Osteoblast (primary cell): ENCODE measurements around the gene DUSP7. TPM values are rescaled to one million over a fixed set of nuclear protein-coding genes. Genes with fewer than 3 reads are reported as not detected.
"Not testable (repeated sequence)": the region's sequence is repeated elsewhere in the genome, so short reads cannot be mapped to it uniquely, and the experiment has no call there.

Source experiments
- DNase-seq: peaks from one replicate; pipeline ENCODE4 v3.0.0; 2011; ENCODE audit warnings: low spot score, mixed read lengths; ENCODE audit not compliant: insufficient read length; ENCODE audit errors: missing footprints
- H2AFZ ChIP-seq: 2 replicates; pipeline ENCODE4 v1.6.0; 2011; ENCODE audit warnings: mild to moderate bottlenecking, low read length
- H3K27ac ChIP-seq: 2 replicates; pipeline ENCODE4 v1.5.1; 2011; ENCODE audit warnings: mild to moderate bottlenecking, low read depth, low read length, moderate library complexity
- H3K27me3 ChIP-seq: 2 replicates; pipeline ENCODE4 v1.6.0; 2012; ENCODE audit warnings: mild to moderate bottlenecking, control low read depth, inconsistent platforms, low read length, moderate library complexity; ENCODE audit not compliant: insufficient read depth
- H3K36me3 ChIP-seq: 2 replicates; pipeline ENCODE4 v1.5.1; 2011; ENCODE audit warnings: mild to moderate bottlenecking, low read length, control low read depth, moderate library complexity; ENCODE audit not compliant: insufficient read depth
- H3K4me1 ChIP-seq: 2 replicates; pipeline ENCODE4 v1.5.1; 2011; ENCODE audit warnings: mild to moderate bottlenecking, low read length, control low read depth, moderate library complexity; ENCODE audit not compliant: insufficient read depth
- H3K4me2 ChIP-seq: 2 replicates; pipeline ENCODE4 v1.6.0; 2011; ENCODE audit warnings: mild to moderate bottlenecking, low read length; ENCODE audit not compliant: insufficient read depth
- H3K4me3 ChIP-seq: fragments of 200-600 bp; sonication (generic); 3 replicates; pipeline ENCODE4 v1.5.1; 2012; ENCODE audit warnings: mild to moderate bottlenecking, low read length, inconsistent platforms; ENCODE audit not compliant: insufficient read depth
- H3K79me2 ChIP-seq: 2 replicates; pipeline ENCODE4 v1.6.0; 2012; ENCODE audit warnings: mild to moderate bottlenecking, low read length, control low read depth, inconsistent platforms; ENCODE audit not compliant: insufficient read depth
- H3K9me3 ChIP-seq: 2 replicates; pipeline ENCODE4 v1.5.1; 2011; ENCODE audit warnings: low read depth, low read length, control low read depth
- H4K20me1 ChIP-seq: 2 replicates; pipeline ENCODE4 v1.6.0; 2012; ENCODE audit warnings: mild to moderate bottlenecking, low read length, control low read depth; ENCODE audit not compliant: insufficient read depth
- total RNA-seq: library from RNA; depleted of rRNA; stranded (reverse); fragments of >200 nt; gene quantifications from 2 replicates; pipeline ENCODE4 v1.2.3, GENCODE V29; 2012
- TF ChIP-seq, protein P1 (sequence below): IDR thresholded peaks from 2 replicates; pipeline ENCODE4 v1.5.1; 2011; ENCODE audit warnings: mild to moderate bottlenecking, low read depth, low read length, moderate library complexity; ENCODE audit errors: extremely low read depth

DUSP7 gene
- total RNA-seq, 1 donor = 12.7 TPM

DNA sequence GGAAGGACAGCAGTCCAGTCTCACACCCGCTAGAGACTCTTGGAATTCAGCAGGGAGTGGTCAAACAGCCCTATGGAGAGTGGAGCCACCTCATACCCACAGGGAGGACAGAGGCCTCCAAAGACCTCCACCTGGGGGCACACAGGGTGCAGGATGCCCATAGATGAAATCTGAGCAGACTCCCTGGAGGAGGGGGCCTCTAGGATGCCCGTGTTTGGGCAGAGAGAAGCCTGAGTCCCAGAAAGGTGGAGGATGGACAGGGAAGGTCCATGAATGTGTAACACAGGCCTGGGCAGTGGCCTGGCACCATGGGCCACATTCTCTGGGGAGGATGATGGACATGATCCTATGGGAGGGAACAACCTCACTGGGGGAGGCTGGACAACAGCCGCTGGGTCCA lies 21.7 kb downstream of the DUSP7 start:
- H3K4me1 ChIP-seq = no peaks in the 10 kb centered on the region
- no peak overlapping the region for H3K4me2 ChIP-seq
- no peaks in the 10 kb centered on the region for H3K27me3 ChIP-seq
- TF ChIP-seq, protein P1, sequence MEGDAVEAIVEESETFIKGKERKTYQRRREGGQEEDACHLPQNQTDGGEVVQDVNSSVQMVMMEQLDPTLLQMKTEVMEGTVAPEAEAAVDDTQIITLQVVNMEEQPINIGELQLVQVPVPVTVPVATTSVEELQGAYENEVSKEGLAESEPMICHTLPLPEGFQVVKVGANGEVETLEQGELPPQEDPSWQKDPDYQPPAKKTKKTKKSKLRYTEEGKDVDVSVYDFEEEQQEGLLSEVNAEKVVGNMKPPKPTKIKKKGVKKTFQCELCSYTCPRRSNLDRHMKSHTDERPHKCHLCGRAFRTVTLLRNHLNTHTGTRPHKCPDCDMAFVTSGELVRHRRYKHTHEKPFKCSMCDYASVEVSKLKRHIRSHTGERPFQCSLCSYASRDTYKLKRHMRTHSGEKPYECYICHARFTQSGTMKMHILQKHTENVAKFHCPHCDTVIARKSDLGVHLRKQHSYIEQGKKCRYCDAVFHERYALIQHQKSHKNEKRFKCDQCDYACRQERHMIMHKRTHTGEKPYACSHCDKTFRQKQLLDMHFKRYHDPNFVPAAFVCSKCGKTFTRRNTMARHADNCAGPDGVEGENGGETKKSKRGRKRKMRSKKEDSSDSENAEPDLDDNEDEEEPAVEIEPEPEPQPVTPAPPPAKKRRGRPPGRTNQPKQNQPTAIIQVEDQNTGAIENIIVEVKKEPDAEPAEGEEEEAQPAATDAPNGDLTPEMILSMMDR = no peak
- no peak overlapping the region for H3K4me3 ChIP-seq
- H2AFZ ChIP-seq = no peak overlapping the region
- H3K79me2 ChIP-seq = no peaks in the 10 kb centered on the region
- no peak overlapping the region for H3K27ac ChIP-seq
- H3K36me3 ChIP-seq = no peaks in the 10 kb centered on the region
- H4K20me1 ChIP-seq = no peaks in the 10 kb centered on the region
- DNase-seq = no peak
- H3K9me3 ChIP-seq = no peaks in the 10 kb centered on the region

DNA sequence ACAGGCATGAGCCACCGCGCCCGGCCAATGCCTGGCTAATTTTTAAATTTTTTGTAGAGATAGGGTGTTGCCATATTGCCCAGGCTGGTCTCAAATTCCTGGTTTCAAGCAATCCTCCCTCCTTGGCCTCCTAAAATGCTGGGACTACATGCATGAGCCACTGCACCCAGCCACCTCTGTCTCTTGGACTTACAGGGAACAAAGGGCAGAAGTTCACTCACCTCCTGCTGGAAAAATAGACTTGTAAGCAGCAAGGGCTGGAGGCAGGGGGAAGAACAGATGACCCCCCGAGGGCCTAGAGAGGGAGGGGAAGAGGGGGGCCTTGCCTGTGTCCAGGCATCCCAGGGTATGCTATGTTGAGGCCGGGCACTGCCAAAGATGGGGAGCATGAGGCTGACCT lies 22.2 kb downstream of the DUSP7 start:
- no peak overlapping the region for H2AFZ ChIP-seq

DNA sequence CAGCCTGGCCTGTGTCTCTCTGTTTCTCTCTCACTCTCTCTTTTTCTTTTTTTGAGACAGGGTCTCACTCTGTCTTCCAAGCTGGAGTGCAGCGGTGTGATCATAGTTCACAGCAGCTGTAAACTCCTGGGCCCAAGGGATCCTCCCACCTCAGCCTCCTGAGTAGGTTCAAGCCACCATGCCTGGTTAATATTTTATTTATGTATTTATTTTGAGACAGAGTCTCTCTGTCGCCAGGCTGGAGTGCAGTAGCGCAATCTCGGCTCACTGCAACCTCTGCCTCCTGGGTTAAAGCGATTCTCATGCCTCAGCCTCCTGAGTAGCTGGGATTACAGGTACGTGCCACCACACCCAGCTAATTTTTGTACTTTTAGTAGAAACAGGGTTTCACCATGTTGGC lies 22.6 kb downstream of the DUSP7 start:
- H4K20me1 ChIP-seq, H3K4me2 ChIP-seq, H3K4me1 ChIP-seq, DNase-seq, H3K27ac ChIP-seq, H3K4me3 ChIP-seq, H3K36me3 ChIP-seq, H3K79me2 ChIP-seq, H2AFZ ChIP-seq, H3K9me3 ChIP-seq, H3K27me3 ChIP-seq: not testable (repeated sequence)

More for the DNA sequence above, 22.2 kb downstream of the DUSP7 start:
- H3K36me3 ChIP-seq = no peaks in the 10 kb centered on the region
- H3K4me2 ChIP-seq = no peak overlapping the region
- H3K4me1 ChIP-seq = no peaks in the 10 kb centered on the region
- no peaks in the 10 kb centered on the region for H4K20me1 ChIP-seq
- H3K27me3 ChIP-seq = no peaks in the 10 kb centered on the region
- TF ChIP-seq, protein P1 = no peak
- H3K9me3 ChIP-seq = no peaks in the 10 kb centered on the region
- H3K4me3 ChIP-seq = no peak overlapping the region
- H3K79me2 ChIP-seq = no peaks in the 10 kb centered on the region
- H3K27ac ChIP-seq = no peak overlapping the region
- no peak for DNase-seq

DNA sequence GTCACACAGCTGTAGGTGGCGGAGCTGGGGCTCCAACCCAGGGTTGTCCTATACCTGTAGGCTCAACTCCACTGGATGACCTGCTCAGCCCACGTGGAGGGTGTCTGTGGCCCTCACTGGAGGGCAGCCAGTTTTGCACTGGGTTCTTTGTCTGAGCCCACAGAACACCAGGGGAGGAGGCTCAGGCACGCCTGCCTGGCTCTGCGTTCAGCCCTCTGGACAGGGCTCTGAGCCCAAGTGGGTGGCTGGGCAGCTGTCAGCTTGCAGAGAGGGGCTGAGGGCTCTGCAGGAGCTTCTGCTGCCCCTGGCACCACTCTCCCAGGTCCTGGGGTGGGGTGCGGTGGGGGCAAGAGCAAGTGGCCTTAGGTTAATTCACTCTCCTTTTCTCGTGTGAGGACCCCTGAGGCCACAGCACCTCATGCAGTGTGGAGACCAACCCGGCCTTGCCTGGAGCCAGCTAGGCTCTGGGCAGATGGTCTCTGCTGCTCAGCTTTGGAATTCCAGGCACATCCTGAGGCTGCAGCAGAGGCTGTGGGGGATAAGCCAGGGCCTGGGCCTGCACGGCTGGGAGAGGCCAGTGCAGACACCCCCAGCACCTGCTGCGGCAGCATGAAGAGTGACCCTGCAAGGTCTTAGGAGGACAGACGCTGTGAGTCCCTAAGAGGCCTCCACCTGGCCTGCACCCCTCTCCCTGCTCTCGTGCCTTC lies 23.5 kb downstream of the DUSP7 start:
- Histone ChIP-seq H3K27ac (no peak overlapping the region), H3K27me3 (no peaks in the 10 kb centered on the region), H4K20me1 (no peaks in the 10 kb centered on the region), H2AFZ (no peak overlapping the region), H3K79me2 (no peaks in the 10 kb centered on the region), H3K4me2 (no peak overlapping the region), H3K4me1 (peaks cover 4% of the 10 kb centered on the region), H3K9me3 (no peaks in the 10 kb centered on the region), H3K36me3 (no peaks in the 10 kb centered on the region), H3K4me3 (no peak overlapping the region)
- TF ChIP-seq, protein P1 = no peak
- no peak for DNase-seq
